ENCODE measurements around the gene ST6GALNAC5.

ST6GALNAC5 gene

GRCh38 chr1:77048615-77049005 lies 181.3 kb downstream of the ST6GALNAC5 start:
- H3K27ac ChIP-seq (ENCODE audit: extremely low read depth, low read depth, low read length), result no peak overlapping the region
- TF ChIP-seq, protein P1, sequence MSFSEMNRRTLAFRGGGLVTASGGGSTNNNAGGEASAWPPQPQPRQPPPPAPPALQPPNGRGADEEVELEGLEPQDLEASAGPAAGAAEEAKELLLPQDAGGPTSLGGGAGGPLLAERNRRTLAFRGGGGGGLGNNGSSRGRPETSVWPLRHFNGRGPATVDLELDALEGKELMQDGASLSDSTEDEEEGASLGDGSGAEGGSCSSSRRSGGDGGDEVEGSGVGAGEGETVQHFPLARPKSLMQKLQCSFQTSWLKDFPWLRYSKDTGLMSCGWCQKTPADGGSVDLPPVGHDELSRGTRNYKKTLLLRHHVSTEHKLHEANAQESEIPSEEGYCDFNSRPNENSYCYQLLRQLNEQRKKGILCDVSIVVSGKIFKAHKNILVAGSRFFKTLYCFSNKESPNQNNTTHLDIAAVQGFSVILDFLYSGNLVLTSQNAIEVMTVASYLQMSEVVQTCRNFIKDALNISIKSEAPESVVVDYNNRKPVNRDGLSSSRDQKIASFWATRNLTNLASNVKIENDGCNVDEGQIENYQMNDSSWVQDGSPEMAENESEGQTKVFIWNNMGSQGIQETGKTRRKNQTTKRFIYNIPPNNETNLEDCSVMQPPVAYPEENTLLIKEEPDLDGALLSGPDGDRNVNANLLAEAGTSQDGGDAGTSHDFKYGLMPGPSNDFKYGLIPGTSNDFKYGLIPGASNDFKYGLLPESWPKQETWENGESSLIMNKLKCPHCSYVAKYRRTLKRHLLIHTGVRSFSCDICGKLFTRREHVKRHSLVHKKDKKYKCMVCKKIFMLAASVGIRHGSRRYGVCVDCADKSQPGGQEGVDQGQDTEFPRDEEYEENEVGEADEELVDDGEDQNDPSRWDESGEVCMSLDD (tag by site-specific recombination; IDR thresholded peaks at IDR 0.05), result no peak
- TF ChIP-seq ZFHX2 (tag by site-specific recombination; conservative IDR thresholded peaks at IDR 0.05), result no peak
- no peak for TF ChIP-seq ZNF624 (tag by site-specific recombination; IDR thresholded peaks at IDR 0.05)
- no peak for TF ChIP-seq ZNF223 (tag by site-specific recombination; IDR thresholded peaks at IDR 0.05)
- no peak for TF ChIP-seq ZNF221 (tag by site-specific recombination; IDR thresholded peaks at IDR 0.05; ENCODE audit: borderline replicate concordance)
- no peak for TF ChIP-seq ZNF488 (tag by site-specific recombination; IDR thresholded peaks at IDR 0.05)
- no peak for TF ChIP-seq ZNF501 (tag by site-specific recombination; IDR thresholded peaks at IDR 0.05)
- no peaks in the 10 kb centered on the region for H3K9me3 ChIP-seq (ENCODE audit: control insufficient read depth, insufficient read depth, low read depth, low read length)
- ChIA-PET CTCF (interaction anchor here (0.6 kb wide), 1 partner anchor 1137 kb away, joined by 3 read pairs; no protein-coding TSS in a partner anchor), POLR2A (no interaction called here)
- H3K36me3 ChIP-seq (ENCODE audit: control insufficient read depth in 2 of 2, insufficient read depth in 1 of 2, low read length in 2 of 2), result no peaks in the 10 kb centered on the region
- no peaks in the 10 kb centered on the region for H3K4me1 ChIP-seq (ENCODE audit: control insufficient read depth, insufficient read depth, low read length)
- H3K4me3 ChIP-seq (ENCODE audit: low read depth, low read length), result no peak overlapping the region

GRCh38 chr1:77051425-77051824 lies 184.1 kb downstream of the ST6GALNAC5 start:
- Histone ChIP-seq H3K9me3 (ENCODE audit: control insufficient read depth, insufficient read depth, low read depth, low read length) (no peaks in the 10 kb centered on the region), H3K36me3 (ENCODE audit: control insufficient read depth in 2 of 2, insufficient read depth in 1 of 2, low read length in 2 of 2) (no peaks in the 10 kb centered on the region), H3K27ac (ENCODE audit: extremely low read depth, low read depth, low read length) (no peak overlapping the region), H3K4me3 (ENCODE audit: low read depth, low read length) (no peak overlapping the region), H3K4me1 (ENCODE audit: control insufficient read depth, insufficient read depth, low read length) (no peaks in the 10 kb centered on the region)
- ChIA-PET CTCF (no interaction called here), POLR2A (interaction anchor here (0.5 kb wide), 1 partner anchor 45 kb away, joined by 6 read pairs; no protein-coding TSS in a partner anchor)
- TF ChIP-seq ZBTB21 (tag by site-specific recombination; IDR thresholded peaks at IDR 0.05) (no peak), ZNF830 (tag by site-specific recombination; IDR thresholded peaks at IDR 0.05; ENCODE audit: low read depth) (no peak), CTCF (tag by site-specific recombination; IDR thresholded peaks at IDR 0.05) (no peak)

- Histone ChIP-seq H3K27ac (ENCODE audit: extremely low read depth, low read depth, low read length) (no peak overlapping the region), H3K36me3 (ENCODE audit: control insufficient read depth in 2 of 2, insufficient read depth in 1 of 2, low read length in 2 of 2) (no peaks in the 10 kb centered on the region), H3K4me1 (ENCODE audit: control insufficient read depth, insufficient read depth, low read length) (no peaks in the 10 kb centered on the region), H3K4me3 (ENCODE audit: low read depth, low read length) (no peak overlapping the region), H3K9me3 (ENCODE audit: control insufficient read depth, insufficient read depth, low read depth, low read length) (no peaks in the 10 kb centered on the region)
- POLR2A ChIA-PET, result no interaction called here
- CTCF ChIA-PET, result interaction anchor here (0.6 kb wide), 1 partner anchor 452 kb away, joined by 7 read pairs; no protein-coding TSS in a partner anchor
- TF ChIP-seq, protein P2, sequence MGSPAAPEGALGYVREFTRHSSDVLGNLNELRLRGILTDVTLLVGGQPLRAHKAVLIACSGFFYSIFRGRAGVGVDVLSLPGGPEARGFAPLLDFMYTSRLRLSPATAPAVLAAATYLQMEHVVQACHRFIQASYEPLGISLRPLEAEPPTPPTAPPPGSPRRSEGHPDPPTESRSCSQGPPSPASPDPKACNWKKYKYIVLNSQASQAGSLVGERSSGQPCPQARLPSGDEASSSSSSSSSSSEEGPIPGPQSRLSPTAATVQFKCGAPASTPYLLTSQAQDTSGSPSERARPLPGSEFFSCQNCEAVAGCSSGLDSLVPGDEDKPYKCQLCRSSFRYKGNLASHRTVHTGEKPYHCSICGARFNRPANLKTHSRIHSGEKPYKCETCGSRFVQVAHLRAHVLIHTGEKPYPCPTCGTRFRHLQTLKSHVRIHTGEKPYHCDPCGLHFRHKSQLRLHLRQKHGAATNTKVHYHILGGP (tag by site-specific recombination; IDR thresholded peaks at IDR 0.05), result no peak
- TF ChIP-seq ATF2 (tag by site-specific recombination; IDR thresholded peaks at IDR 0.05; ENCODE audit: low read depth) (no peak), ZNF114 (tag by site-specific recombination; IDR thresholded peaks at IDR 0.05) (no peak), KLF7 (tag by site-specific recombination; IDR thresholded peaks at IDR 0.05; ENCODE audit: borderline replicate concordance) (no peak), ZNF169 (tag by site-specific recombination; IDR thresholded peaks at IDR 0.05) (no peak), ZNF623 (tag by site-specific recombination; IDR thresholded peaks at IDR 0.05) (no peak), TSHZ1 (tag by site-specific recombination; IDR thresholded peaks at IDR 0.05; ENCODE audit: borderline replicate concordance) (no peak), GLIS1 (tag by site-specific recombination; IDR thresholded peaks at IDR 0.05) (no peak), YY2 (tag by site-specific recombination; IDR thresholded peaks at IDR 0.05) (no peak), PRDM1 (tag by site-specific recombination; IDR thresholded peaks at IDR 0.05) (no peak), ZEB2 (tag by site-specific recombination; IDR thresholded peaks at IDR 0.05) (no peak)
Measured at GRCh38 chr1:77056525-77056924, 189.2 kb downstream of the ST6GALNAC5 start.
